HepG2 (cell line): ENCODE data around the gene ETDC. TPM values are rescaled to one million over a fixed set of nuclear protein-coding genes. Genes with fewer than 3 reads are reported as not detected.
A peak's percentile ranks its signal among the peaks of the same experiment; 100 is the strongest.

Experiments used
- ATAC-seq: fragments of 200-7000 bp; cut with Tn5 transposase; 3 replicates; pipeline ENCODE4 v1.9.1; 2020; ENCODE audit warnings: mild to moderate bottlenecking, moderate library complexity
- BruUV-seq: library from RNA; stranded (reverse); fragments of 400-500 nt; replicated peaks from 2 replicates; lab custom pipeline; 2021; lab: Mats Ljungman, UMichigan
- CTCF ChIA-PET: fragments of 300-600 bp; formaldehyde crosslinking; extraction: SDS; loops from one replicate; lab custom pipeline; 2021; ENCODE audit warnings: low total read pairs, inconsistent platforms, low intra/inter-chr PET ratio; lab: Yijun Ruan, JAX
- POLR2A ChIA-PET: fragments of 350-600 bp; sonication (Branson Sonifier 250); formaldehyde crosslinking; loops from one replicate; lab custom pipeline; 2020; ENCODE audit warnings: antibody characterized with exemption, inconsistent platforms; lab: Yijun Ruan, JAX
- DNase-seq: peaks from one replicate; pipeline ENCODE4 v3.0.0-alpha.2; 2015; ENCODE audit warnings: low spot score
- FAIRE-seq: peaks from 3 replicates; lab custom pipeline; 2011; peaks lifted over from hg19 to GRCh38; lab: Jason Lieb, UNC
- H2AFZ ChIP-seq: one replicate; pipeline ENCODE4 v1.6.1; 2011; ENCODE audit warnings: low read length, inconsistent platforms
- H3K27ac ChIP-seq: fragments of 300-600 bp; 3 replicates; pipeline ENCODE4 v1.8.0; 2011; ENCODE audit warnings: mixed run types, mild to moderate bottlenecking, mixed read lengths, low read length, inconsistent platforms; ENCODE audit not compliant: insufficient read depth; ENCODE audit errors: extremely low read length
- H3K27me3 ChIP-seq, 2 experiments: fragments of 200-600 bp in 1 of 2; 2 replicates in 1 of 2; 3 replicates in 1 of 2; pipeline versions ENCODE4 v1.6.0 to v1.8.0; 2011; ENCODE audit warnings: low read length in 2 of 2, mild to moderate bottlenecking in 2 of 2, moderate library complexity in 2 of 2, inconsistent platforms in 1 of 2; ENCODE audit not compliant: insufficient read depth in 2 of 2, control insufficient read depth in 1 of 2
- H3K36me3 ChIP-seq, 2 experiments: fragments of 200-600 bp in 1 of 2; replicated peaks in 1 of 2; 2 replicates in 1 of 2; 3 replicates in 1 of 2; pipeline versions ENCODE4 v1.5.1 to v1.8.0; 2011; ENCODE audit warnings: low read length in 2 of 2, inconsistent platforms in 1 of 2; ENCODE audit not compliant: insufficient read depth in 2 of 2, control insufficient read depth in 1 of 2
- H3K4me1 ChIP-seq: 2 replicates; pipeline ENCODE4 v1.5.1; 2012; ENCODE audit warnings: low read length, inconsistent platforms; ENCODE audit not compliant: insufficient read depth
- H3K4me2 ChIP-seq: 2 replicates; pipeline ENCODE4 v1.6.0; 2011; ENCODE audit warnings: low read depth, low read length, inconsistent platforms
- H3K4me3 ChIP-seq, 3 experiments: fragments of 200-600 bp in 1 of 3; sonication (generic), shearing (Covaris generic) in 1 of 3; replicated peaks in 1 of 3; 2 replicates each; pipeline ENCODE4 v1.5.1; 2011 to 2016; ENCODE audit warnings: low read length in 3 of 3, inconsistent platforms in 2 of 3, low read depth in 2 of 3, mild to moderate bottlenecking in 2 of 3, control low read depth in 1 of 3, mixed read lengths in 1 of 3; ENCODE audit not compliant: insufficient read depth in 1 of 3
- H3K79me2 ChIP-seq: one replicate; pipeline ENCODE4 v1.6.1; 2011; ENCODE audit warnings: low read length, inconsistent platforms; ENCODE audit not compliant: insufficient read depth
- H3K9ac ChIP-seq: 2 replicates; pipeline ENCODE4 v1.6.0; 2011; ENCODE audit warnings: mild to moderate bottlenecking, low read depth, low read length, inconsistent platforms; ENCODE audit not compliant: insufficient read depth
- H3K9me3 ChIP-seq: 2 replicates; pipeline ENCODE4 v1.5.1; 2012; ENCODE audit warnings: mild to moderate bottlenecking, low read length
- H4K20me1 ChIP-seq: 2 replicates; pipeline ENCODE4 v1.6.0; 2011; ENCODE audit warnings: inconsistent platforms, mild to moderate bottlenecking, low read length, moderate library complexity; ENCODE audit not compliant: insufficient read depth
- ELF4 ChIP-seq: sonication (generic); formaldehyde crosslinking; IDR thresholded peaks from 2 replicates; pipeline ENCODE4 v1.5.0; 2020; ENCODE audit warnings: missing genetic modification reagents, mild to moderate bottlenecking, moderate library complexity, borderline replicate concordance
- MAFK ChIP-seq, 2 experiments: IDR thresholded peaks in 1 of 2; conservative IDR thresholded peaks in 1 of 2; 2 replicates each; pipeline ENCODE4 v1.6.1; 2011; ENCODE audit warnings: improper control_type of control experiment in 2 of 2, low read length in 2 of 2
- NFE2L2 ChIP-seq: fragments of 150-350 bp; IDR thresholded peaks from 2 replicates; pipeline ENCODE4 v1.6.1; 2014; ENCODE audit warnings: low read length
- PHF8 ChIP-seq: sonication (generic); formaldehyde crosslinking; IDR thresholded peaks from 2 replicates; pipeline ENCODE4 v1.5.0; 2020; ENCODE audit warnings: missing genetic modification reagents
- RNF2 ChIP-seq: fragments of 450-650 bp; conservative IDR thresholded peaks from 2 replicates; pipeline ENCODE4 v1.6.1; 2016; ENCODE audit warnings: low read depth
- SP4 ChIP-seq: sonication (generic); formaldehyde crosslinking; IDR thresholded peaks from 2 replicates; pipeline ENCODE4 v1.8.1; 2023; ENCODE audit warnings: mild to moderate bottlenecking, missing genetic modification reagents
- ZSCAN5A ChIP-seq: sonication (generic); formaldehyde crosslinking; IDR thresholded peaks from 2 replicates; pipeline ENCODE4 v1.8.0; 2022; ENCODE audit warnings: mild to moderate bottlenecking, missing genetic modification reagents, borderline replicate concordance
- WGBS: methylation state at CpG from one replicate; pipeline ENCODE4 v1.1.6; 2017; ENCODE audit warnings: low lambda C conversion rate; 5-methylcytosine and 5-hydroxymethylcytosine counted together
- in situ Hi-C: cut with HindIII; loops from 2 replicates; pipeline ENCODE4 v1.10.0; 2017; ENCODE audit warnings: low pct_unique_long_range_greater_than_20kb; ENCODE audit not compliant: extremely low pct_ligation_motif_present
- intact Hi-C: fragments of 100-400 bp; cut with micrococcal nuclease; formaldehyde crosslinking; loops from one replicate; pipeline ENCODE4 v1.10.0; 2022; ENCODE audit not compliant: unreplicated experiment
- polyA plus RNA-seq, 8 experiments: library from polyadenylated mRNA; depleted of rRNA in 3 of 8; stranded (reverse) in 7 of 8; unstranded in 1 of 8; fragments of >200 nt; fragmentation: Illumina TruSeq in 4 of 8; extraction: Trizol in 4 of 8; gene quantifications; 2 replicates each; pipeline versions ENCODE4 v1.2.1 to v1.2.3, GENCODE V29; 2011 to 2016; ENCODE audit warnings: low read depth in 4 of 8, missing spikeins in 1 of 8, mixed read lengths in 1 of 8; ENCODE audit not compliant: insufficient read depth in 1 of 8
- total RNA-seq, 5 experiments: library from RNA; depleted of rRNA; stranded (reverse); fragments of >200 nt; fragmentation: Illumina TruSeq; extraction: Trizol; gene quantifications; 2 replicates each; pipeline ENCODE4 v1.2.3, GENCODE V29; 2016; ENCODE audit warnings: low read depth in 1 of 5
- TF ChIP-seq, protein P1 (sequence below): sonication (generic); formaldehyde crosslinking; IDR thresholded peaks from 2 replicates; pipeline ENCODE4 v1.8.0; 2022; ENCODE audit warnings: mild to moderate bottlenecking, missing genetic modification reagents, moderate library complexity
- TF ChIP-seq, protein P2 (sequence below), 2 experiments: sonication (generic) in 1 of 2; formaldehyde crosslinking in 1 of 2; IDR thresholded peaks; 2 replicates each; pipeline versions ENCODE4 v1.4.0 to v1.6.1; 2016 to 2020; ENCODE audit warnings: borderline replicate concordance in 1 of 2, low read depth in 1 of 2, mild to moderate bottlenecking in 1 of 2, missing genetic modification reagents in 1 of 2
- TF ChIP-seq, protein P3 (sequence below): sonication (generic); formaldehyde crosslinking; IDR thresholded peaks from 2 replicates; pipeline ENCODE4 v1.4.0; 2020; ENCODE audit warnings: missing genetic modification reagents

ETDC gene
- total and polyA plus RNA-seq, 2 of the 13 experiments (the other 11 are each of a cell fraction or from before 2014, with no cell fraction given), result not detected

DNA sequence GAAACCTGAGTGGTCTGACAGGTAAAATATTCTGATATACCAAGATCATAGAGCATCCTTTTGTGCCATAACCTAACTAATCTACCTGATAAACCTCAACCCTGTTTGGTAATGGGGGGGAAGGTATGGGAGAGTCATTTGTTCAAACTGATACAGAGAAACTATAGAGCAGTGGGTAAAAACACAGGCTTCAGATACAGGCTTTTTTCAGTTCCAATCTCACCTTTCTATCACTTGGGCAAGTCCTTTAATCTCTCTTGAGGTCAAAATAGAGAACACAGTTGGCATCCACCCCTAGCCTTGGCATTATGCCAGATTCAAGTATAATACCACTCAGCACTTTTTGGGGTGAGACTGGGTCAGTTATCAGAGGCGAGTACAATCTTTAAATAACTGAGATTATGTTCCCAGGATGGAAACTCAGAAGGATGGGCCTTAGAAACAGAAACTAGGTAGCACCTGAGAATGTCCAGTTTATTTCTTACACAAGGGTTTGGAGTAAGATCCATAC lies 880 bp upstream of the ETDC start:
- POLR2A ChIA-PET, result no interaction called here
- H3K79me2 ChIP-seq, result no peaks in the 10 kb centered on the region
- H3K27me3 ChIP-seq, result no peaks in the 10 kb centered on the region
- FAIRE-seq (no peak), ATAC-seq (no peak), DNase-seq (no peak)
- H3K9me3 ChIP-seq, result no peaks in the 10 kb centered on the region
- no peak overlapping the region for H3K4me3 ChIP-seq
- no peak overlapping the region for H3K27ac ChIP-seq
- intact Hi-C loops (no loop called here), in situ Hi-C loops (no loop called here)
- no peaks in the 10 kb centered on the region for H4K20me1 ChIP-seq
- H3K4me2 ChIP-seq, result no peak overlapping the region
- 100% methylated on average over 1 of the region's 1 CpG for WGBS
- H3K36me3 ChIP-seq, result no peaks in the 10 kb centered on the region
- H3K9ac ChIP-seq, result no peak overlapping the region
- H3K4me1 ChIP-seq, result no peaks in the 10 kb centered on the region
- 0 out of 4 replicates have a peak, but pooled peaks of 1 of the 2 experiments have one; percentile 11 for TF ChIP-seq MAFK (conservative IDR thresholded peaks at IDR 0.05 in 1 of 2, IDR thresholded peaks at IDR 0.05 in 1 of 2; ENCODE audit: low read length in 2 of 2)
- TF ChIP-seq, protein P1, sequence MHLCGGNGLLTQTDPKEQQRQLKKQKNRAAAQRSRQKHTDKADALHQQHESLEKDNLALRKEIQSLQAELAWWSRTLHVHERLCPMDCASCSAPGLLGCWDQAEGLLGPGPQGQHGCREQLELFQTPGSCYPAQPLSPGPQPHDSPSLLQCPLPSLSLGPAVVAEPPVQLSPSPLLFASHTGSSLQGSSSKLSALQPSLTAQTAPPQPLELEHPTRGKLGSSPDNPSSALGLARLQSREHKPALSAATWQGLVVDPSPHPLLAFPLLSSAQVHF (CRISPR knock-in tag), result no peak
- no peak overlapping the region for H2AFZ ChIP-seq
- no TSS peak for BruUV-seq
- CTCF ChIA-PET, result no interaction called here

- CTCF ChIA-PET, result no interaction called here
- TF ChIP-seq NFE2L2 (no peak), ZSCAN5A (no peak), ELF4 (no peak), RNF2 (no peak), SP4 (no peak), PHF8 (CRISPR knock-in tag) (no peak)
- TF ChIP-seq, protein P2, sequence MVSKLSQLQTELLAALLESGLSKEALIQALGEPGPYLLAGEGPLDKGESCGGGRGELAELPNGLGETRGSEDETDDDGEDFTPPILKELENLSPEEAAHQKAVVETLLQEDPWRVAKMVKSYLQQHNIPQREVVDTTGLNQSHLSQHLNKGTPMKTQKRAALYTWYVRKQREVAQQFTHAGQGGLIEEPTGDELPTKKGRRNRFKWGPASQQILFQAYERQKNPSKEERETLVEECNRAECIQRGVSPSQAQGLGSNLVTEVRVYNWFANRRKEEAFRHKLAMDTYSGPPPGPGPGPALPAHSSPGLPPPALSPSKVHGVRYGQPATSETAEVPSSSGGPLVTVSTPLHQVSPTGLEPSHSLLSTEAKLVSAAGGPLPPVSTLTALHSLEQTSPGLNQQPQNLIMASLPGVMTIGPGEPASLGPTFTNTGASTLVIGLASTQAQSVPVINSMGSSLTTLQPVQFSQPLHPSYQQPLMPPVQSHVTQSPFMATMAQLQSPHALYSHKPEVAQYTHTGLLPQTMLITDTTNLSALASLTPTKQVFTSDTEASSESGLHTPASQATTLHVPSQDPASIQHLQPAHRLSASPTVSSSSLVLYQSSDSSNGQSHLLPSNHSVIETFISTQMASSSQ (IDR thresholded peaks at IDR 0.05; ENCODE audit: low read depth), result no peak
- TF ChIP-seq, protein P2 (CRISPR knock-in tag; IDR thresholded peaks at IDR 0.05; ENCODE audit: borderline replicate concordance), result no peak
- TF ChIP-seq, protein P3, sequence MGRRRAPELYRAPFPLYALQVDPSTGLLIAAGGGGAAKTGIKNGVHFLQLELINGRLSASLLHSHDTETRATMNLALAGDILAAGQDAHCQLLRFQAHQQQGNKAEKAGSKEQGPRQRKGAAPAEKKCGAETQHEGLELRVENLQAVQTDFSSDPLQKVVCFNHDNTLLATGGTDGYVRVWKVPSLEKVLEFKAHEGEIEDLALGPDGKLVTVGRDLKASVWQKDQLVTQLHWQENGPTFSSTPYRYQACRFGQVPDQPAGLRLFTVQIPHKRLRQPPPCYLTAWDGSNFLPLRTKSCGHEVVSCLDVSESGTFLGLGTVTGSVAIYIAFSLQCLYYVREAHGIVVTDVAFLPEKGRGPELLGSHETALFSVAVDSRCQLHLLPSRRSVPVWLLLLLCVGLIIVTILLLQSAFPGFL, result no peak
Measured at GRCh38 chrX:135315864-135316263, 6.6 kb downstream of the ETDC start.

More at GRCh38 chrX:135315864-135316263, 6.6 kb downstream of the ETDC start:
- WGBS, result 95% methylated on average over 1 of the region's 1 CpG
- in situ Hi-C loops, result no loop called here
- Histone ChIP-seq H3K4me1 (no peaks in the 10 kb centered on the region), H3K36me3 (peaks cover 0 to 3% of the 10 kb centered on the region in 2 experiments; a peak in 1 of 5 replicates), H3K9ac (no peak overlapping the region), H3K79me2 (no peaks in the 10 kb centered on the region), H3K27me3 (no peaks in the 10 kb centered on the region), H3K4me2 (no peak overlapping the region), H4K20me1 (no peaks in the 10 kb centered on the region), H3K9me3 (no peaks in the 10 kb centered on the region), H3K4me3 (no peak overlapping the region), H3K27ac (no peak overlapping the region), H2AFZ (no peak overlapping the region)
- no peak for DNase-seq
- BruUV-seq, result no TSS peak
- POLR2A ChIA-PET, result no interaction called here
- ATAC-seq, result no peak
- no peak for FAIRE-seq
- intact Hi-C loops, result no loop called here
